Endothelial cell (in vitro differentiated cells): ENCODE measurements around the gene SGMS1. TPM values are rescaled to one million over a fixed set of nuclear protein-coding genes. Genes with fewer than 3 reads are reported as not detected.

ENCODE experiments used
- DNase-seq: peaks from one replicate; pipeline ENCODE4 v3.0.0; 2021; ENCODE audit warnings: low spot score
- H3K27ac Mint-ChIP-seq: one replicate; pipeline ENCODE4 v1.8.0; 2021; ENCODE audit warnings: mixed read lengths, inconsistent platforms; ENCODE audit not compliant: unreplicated experiment
- H3K27me3 Mint-ChIP-seq: one replicate; pipeline ENCODE4 v1.8.0; 2021; ENCODE audit warnings: mild to moderate bottlenecking, moderate library complexity, mixed read lengths, inconsistent platforms; ENCODE audit not compliant: unreplicated experiment
- H3K36me3 Mint-ChIP-seq: one replicate; pipeline ENCODE4 v1.8.0; 2021; ENCODE audit warnings: mild to moderate bottlenecking, low read depth, mixed read lengths, inconsistent platforms; ENCODE audit not compliant: unreplicated experiment
- H3K4me1 Mint-ChIP-seq: one replicate; pipeline ENCODE4 v1.8.0; 2021; ENCODE audit warnings: mild to moderate bottlenecking, mixed read lengths, inconsistent platforms; ENCODE audit not compliant: unreplicated experiment
- H3K4me3 Mint-ChIP-seq: one replicate; pipeline ENCODE4 v1.8.0; 2021; ENCODE audit warnings: mild to moderate bottlenecking, mixed read lengths, inconsistent platforms; ENCODE audit not compliant: unreplicated experiment
- H3K9me3 Mint-ChIP-seq: one replicate; pipeline ENCODE4 v1.8.0; 2021; ENCODE audit warnings: mixed read lengths, inconsistent platforms; ENCODE audit not compliant: unreplicated experiment
- total RNA-seq: library from RNA; stranded (reverse); fragmentation: NEBNext Ultra II Directional; extraction: Animal tissue kit (Norgen Biotek cat#: 25700); gene quantifications from one replicate; pipeline ENCODE4 v1.2.1, GENCODE V29; 2021; ENCODE audit not compliant: unreplicated experiment
- TF ChIP-seq, protein P1 (sequence below): fragments of 200-600 bp; sonication (generic); IDR thresholded peaks from one replicate; pipeline ENCODE4 v1.5.0; 2021; ENCODE audit warnings: antibody characterized with exemption; ENCODE audit not compliant: unreplicated experiment

The SGMS1 gene
- total RNA-seq, 1 donor from 2014 or later, result 12.4 TPM

DNA sequence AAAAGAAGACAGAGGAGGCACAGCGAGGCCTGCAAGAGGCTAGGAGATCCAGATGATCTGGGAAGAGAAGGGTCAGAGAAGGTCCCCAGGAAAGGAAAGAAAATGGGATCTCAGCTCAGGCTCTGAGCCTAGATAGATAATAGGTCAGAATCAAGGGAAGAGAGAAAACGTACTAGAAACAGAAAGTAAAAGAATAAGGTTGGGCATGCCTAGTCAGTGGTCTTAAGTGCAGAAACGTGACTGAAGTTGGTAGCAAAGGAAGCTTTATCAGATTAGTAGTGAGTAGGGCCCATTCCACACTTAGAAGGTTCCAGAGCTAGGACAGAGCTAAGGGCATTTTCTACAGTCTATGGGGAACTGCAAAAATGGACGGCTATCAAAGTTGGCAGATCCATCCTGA is 287.6 kb downstream of the SGMS1 start:
- Mint-ChIP-seq H3K27ac (no peak overlapping the region), H3K4me1 (no peaks in the 10 kb centered on the region), H3K27me3 (peaks cover 4% of the 10 kb centered on the region), H3K9me3 (no peaks in the 10 kb centered on the region), H3K36me3 (no peaks in the 10 kb centered on the region), H3K4me3 (no peak overlapping the region)
- no peak for DNase-seq
- TF ChIP-seq, protein P1, sequence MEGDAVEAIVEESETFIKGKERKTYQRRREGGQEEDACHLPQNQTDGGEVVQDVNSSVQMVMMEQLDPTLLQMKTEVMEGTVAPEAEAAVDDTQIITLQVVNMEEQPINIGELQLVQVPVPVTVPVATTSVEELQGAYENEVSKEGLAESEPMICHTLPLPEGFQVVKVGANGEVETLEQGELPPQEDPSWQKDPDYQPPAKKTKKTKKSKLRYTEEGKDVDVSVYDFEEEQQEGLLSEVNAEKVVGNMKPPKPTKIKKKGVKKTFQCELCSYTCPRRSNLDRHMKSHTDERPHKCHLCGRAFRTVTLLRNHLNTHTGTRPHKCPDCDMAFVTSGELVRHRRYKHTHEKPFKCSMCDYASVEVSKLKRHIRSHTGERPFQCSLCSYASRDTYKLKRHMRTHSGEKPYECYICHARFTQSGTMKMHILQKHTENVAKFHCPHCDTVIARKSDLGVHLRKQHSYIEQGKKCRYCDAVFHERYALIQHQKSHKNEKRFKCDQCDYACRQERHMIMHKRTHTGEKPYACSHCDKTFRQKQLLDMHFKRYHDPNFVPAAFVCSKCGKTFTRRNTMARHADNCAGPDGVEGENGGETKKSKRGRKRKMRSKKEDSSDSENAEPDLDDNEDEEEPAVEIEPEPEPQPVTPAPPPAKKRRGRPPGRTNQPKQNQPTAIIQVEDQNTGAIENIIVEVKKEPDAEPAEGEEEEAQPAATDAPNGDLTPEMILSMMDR, result no peak

DNA sequence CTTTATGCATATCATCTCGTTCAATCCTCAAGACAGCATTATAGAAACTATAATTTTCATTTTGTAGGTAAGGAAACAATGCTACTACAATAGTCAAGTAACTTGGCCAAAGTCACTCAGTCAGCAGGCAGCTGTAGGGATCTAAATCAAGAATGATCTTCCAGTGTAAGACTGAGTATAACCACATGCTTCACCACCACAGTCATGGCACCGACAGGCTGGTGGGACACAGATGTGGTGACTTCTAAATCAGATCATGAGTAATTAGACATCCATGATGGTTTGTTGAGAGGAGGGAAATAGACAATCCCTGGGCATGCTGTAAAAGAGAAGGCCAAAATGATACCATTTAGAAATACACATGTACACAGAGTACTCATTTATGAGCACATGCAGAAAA is 288.4 kb downstream of the SGMS1 start:
- Mint-ChIP-seq H3K36me3 (no peaks in the 10 kb centered on the region), H3K27me3 (peaks cover 4% of the 10 kb centered on the region), H3K27ac (no peak overlapping the region), H3K4me1 (no peaks in the 10 kb centered on the region), H3K4me3 (no peak overlapping the region), H3K9me3 (no peaks in the 10 kb centered on the region)
- no peak for DNase-seq
- TF ChIP-seq, protein P1, result no peak

DNA sequence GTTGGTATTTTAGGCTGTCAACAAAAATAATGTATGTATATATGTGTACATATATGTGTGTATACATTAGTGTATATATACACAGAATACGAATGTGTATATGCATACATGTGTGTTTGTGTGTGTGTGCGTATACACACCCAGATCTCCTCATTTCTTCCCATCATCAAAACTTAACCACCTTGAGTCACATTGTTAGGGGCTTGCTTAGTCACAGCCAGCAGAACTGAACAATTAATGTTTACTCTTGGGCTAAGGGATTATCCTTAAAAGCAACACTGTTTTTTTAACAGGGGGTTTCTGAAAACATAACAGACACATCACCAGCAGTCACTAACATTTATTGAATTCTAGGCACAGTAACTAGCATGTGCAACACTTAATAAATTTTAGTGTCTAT is 289.5 kb downstream of the SGMS1 start:
- Mint-ChIP-seq H3K4me1 (no peaks in the 10 kb centered on the region), H3K27ac (no peak overlapping the region), H3K4me3 (no peak overlapping the region), H3K9me3 (no peaks in the 10 kb centered on the region), H3K27me3 (peaks cover 4% of the 10 kb centered on the region), H3K36me3 (no peaks in the 10 kb centered on the region)
- DNase-seq, result no peak
- TF ChIP-seq, protein P1, result no peak

DNA sequence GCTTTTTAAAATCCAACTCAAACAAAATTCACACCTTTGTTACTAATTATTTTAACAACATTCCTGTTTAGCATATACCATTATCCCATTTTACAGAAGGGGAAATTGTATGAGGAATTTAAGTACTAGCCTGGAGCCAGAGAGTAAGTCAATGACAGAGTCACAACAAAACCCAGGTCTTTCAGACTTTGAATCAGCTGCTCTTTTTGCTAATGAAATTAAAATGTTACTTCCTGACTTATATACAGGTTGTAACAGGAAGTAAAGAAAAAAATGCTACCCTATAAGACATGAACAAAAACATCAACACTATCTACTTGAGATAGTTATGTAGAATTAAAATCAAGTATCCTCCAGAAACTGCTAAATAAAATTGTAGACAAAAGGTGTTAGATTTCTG is 289.9 kb downstream of the SGMS1 start:
- Mint-ChIP-seq H3K9me3 (no peaks in the 10 kb centered on the region), H3K27ac (no peak overlapping the region), H3K27me3 (peaks cover 4% of the 10 kb centered on the region), H3K4me1 (no peaks in the 10 kb centered on the region), H3K36me3 (no peaks in the 10 kb centered on the region), H3K4me3 (no peak overlapping the region)
- no peak for DNase-seq
- TF ChIP-seq, protein P1, result no peak

DNA sequence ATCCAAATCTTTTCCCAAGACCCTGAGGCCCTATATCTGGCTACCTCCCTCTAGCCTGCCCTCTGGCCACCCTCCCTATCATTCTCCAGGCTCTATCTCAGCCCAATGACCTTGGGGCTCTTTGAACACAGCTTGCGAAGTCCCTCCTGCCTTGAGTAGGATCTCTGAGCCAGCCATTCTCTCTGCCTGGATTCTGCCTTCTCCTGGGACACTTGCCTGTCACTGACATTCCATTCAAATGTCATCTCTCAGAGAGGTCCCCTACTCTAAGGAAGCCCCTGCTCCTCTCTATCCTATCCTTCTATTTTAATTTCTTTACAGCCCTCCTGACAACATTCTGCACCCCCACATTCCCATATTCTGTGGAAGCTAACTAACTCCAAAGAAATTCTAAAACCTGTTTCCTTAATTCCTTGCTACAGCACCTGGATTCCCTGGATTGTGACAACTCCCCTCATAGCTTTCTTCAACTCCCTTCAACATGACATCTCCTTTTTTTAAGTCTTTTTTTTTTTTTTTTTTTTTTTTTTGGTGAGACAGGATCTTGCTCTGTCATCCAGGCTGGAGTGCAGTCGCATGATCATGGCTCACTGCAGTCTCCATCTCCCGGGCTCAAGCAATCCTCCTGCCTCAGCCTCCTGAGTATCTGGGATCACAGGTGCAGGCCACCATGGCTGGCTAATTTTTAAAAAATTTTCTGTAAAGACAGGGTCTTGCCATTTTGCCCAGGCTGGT is 291.5 kb downstream of the SGMS1 start:
- TF ChIP-seq, protein P1, result no peak
- no peaks in the 10 kb centered on the region for H3K4me1 Mint-ChIP-seq

More for the DNA sequence above, 291.5 kb downstream of the SGMS1 start:
- no peaks in the 10 kb centered on the region for H3K27me3 Mint-ChIP-seq
- H3K9me3 Mint-ChIP-seq, result no peaks in the 10 kb centered on the region
- H3K36me3 Mint-ChIP-seq, result no peaks in the 10 kb centered on the region
- H3K27ac Mint-ChIP-seq, result no peak overlapping the region
- DNase-seq, result no peak
- H3K4me3 Mint-ChIP-seq, result no peak overlapping the region
